Astrocyte (in vitro differentiated cells and primary cell): Measurements from ENCODE around the gene ALG14. TPM values are rescaled to one million over a fixed set of nuclear protein-coding genes. Genes with fewer than 3 reads are reported as not detected.

Experiments
- DNase-seq: peaks from one replicate; pipeline ENCODE4 v3.0.0-alpha.2; 2010; ENCODE audit warnings: low read depth
- FAIRE-seq: peaks from 2 replicates; lab custom pipeline; 2011; peaks lifted over from hg19 to GRCh38; lab: Jason Lieb, UNC
- H2AFZ ChIP-seq: 2 replicates; pipeline ENCODE4 v1.6.0; 2012; ENCODE audit warnings: low read depth, low read length, inconsistent platforms
- H3K27ac ChIP-seq: 2 replicates; pipeline ENCODE4 v1.5.1; 2011; ENCODE audit warnings: low read depth, low read length, inconsistent platforms
- H3K27me3 ChIP-seq: 2 replicates; pipeline ENCODE4 v1.6.0; 2011; ENCODE audit warnings: low read length, inconsistent platforms; ENCODE audit not compliant: insufficient read depth
- H3K36me3 ChIP-seq: 2 replicates; pipeline ENCODE4 v1.5.1; 2011; ENCODE audit warnings: low read length, inconsistent platforms; ENCODE audit not compliant: insufficient read depth
- H3K4me1 ChIP-seq: 2 replicates; pipeline ENCODE4 v1.5.1; 2011; ENCODE audit warnings: low read length, inconsistent platforms; ENCODE audit not compliant: insufficient read depth
- H3K4me2 ChIP-seq: 2 replicates; pipeline ENCODE4 v1.6.0; 2012; ENCODE audit warnings: low read length, inconsistent platforms
- H3K4me3 ChIP-seq: 2 replicates; pipeline ENCODE4 v1.5.1; 2011; ENCODE audit warnings: low read depth, mild to moderate bottlenecking, low read length, inconsistent platforms; ENCODE audit not compliant: insufficient read depth
- H3K79me2 ChIP-seq: 2 replicates; pipeline ENCODE4 v1.6.0; 2012; ENCODE audit warnings: mild to moderate bottlenecking, low read length, inconsistent platforms; ENCODE audit not compliant: insufficient read depth
- H3K9ac ChIP-seq: 2 replicates; pipeline ENCODE4 v1.6.0; 2012; ENCODE audit warnings: mild to moderate bottlenecking, low read length, inconsistent platforms
- H3K9me3 ChIP-seq: 2 replicates; pipeline ENCODE4 v1.5.1; 2012; ENCODE audit warnings: low read depth, mild to moderate bottlenecking, low read length, inconsistent platforms; ENCODE audit not compliant: insufficient read depth
- H4K20me1 ChIP-seq: 2 replicates; pipeline ENCODE4 v1.6.0; 2012; ENCODE audit warnings: low read length, inconsistent platforms; ENCODE audit not compliant: insufficient read depth
- H3K27ac Mint-ChIP-seq: one replicate; pipeline ENCODE4 v1.8.0; 2021; ENCODE audit warnings: mild to moderate bottlenecking, mixed read lengths; ENCODE audit not compliant: unreplicated experiment
- H3K27me3 Mint-ChIP-seq: one replicate; pipeline ENCODE4 v1.8.0; 2021; ENCODE audit warnings: low read depth, mixed read lengths; ENCODE audit not compliant: unreplicated experiment
- H3K36me3 Mint-ChIP-seq: one replicate; pipeline ENCODE4 v1.8.0; 2021; ENCODE audit warnings: low read depth, mixed read lengths; ENCODE audit not compliant: unreplicated experiment
- H3K4me1 Mint-ChIP-seq: one replicate; pipeline ENCODE4 v1.8.0; 2021; ENCODE audit warnings: low read depth, mixed read lengths; ENCODE audit not compliant: unreplicated experiment
- H3K4me3 Mint-ChIP-seq: one replicate; pipeline ENCODE4 v1.8.0; 2021; ENCODE audit warnings: mild to moderate bottlenecking, moderate library complexity, mixed read lengths; ENCODE audit not compliant: unreplicated experiment
- H3K9me3 Mint-ChIP-seq: one replicate; pipeline ENCODE4 v1.8.0; 2021; ENCODE audit warnings: mild to moderate bottlenecking, mixed read lengths; ENCODE audit not compliant: unreplicated experiment
- EZH2 ChIP-seq: IDR thresholded peaks from 2 replicates; pipeline ENCODE4 v1.6.1; 2012; ENCODE audit warnings: mild to moderate bottlenecking, low read length, inconsistent platforms; ENCODE audit not compliant: insufficient read depth
- total RNA-seq: library from RNA; stranded (reverse); gene quantifications from 2 replicates; pipeline ENCODE4 v1.2.1, GENCODE V29; 2021
- TF ChIP-seq, protein P1 (sequence below): IDR thresholded peaks from 2 replicates; pipeline ENCODE4 v1.5.1; 2011; ENCODE audit warnings: low read depth, mild to moderate bottlenecking, inconsistent platforms, low read length, moderate library complexity; ENCODE audit not compliant: insufficient read depth

Gene ALG14
- total RNA-seq, 1 donor from 2014 or later: 6.9 TPM

DNA sequence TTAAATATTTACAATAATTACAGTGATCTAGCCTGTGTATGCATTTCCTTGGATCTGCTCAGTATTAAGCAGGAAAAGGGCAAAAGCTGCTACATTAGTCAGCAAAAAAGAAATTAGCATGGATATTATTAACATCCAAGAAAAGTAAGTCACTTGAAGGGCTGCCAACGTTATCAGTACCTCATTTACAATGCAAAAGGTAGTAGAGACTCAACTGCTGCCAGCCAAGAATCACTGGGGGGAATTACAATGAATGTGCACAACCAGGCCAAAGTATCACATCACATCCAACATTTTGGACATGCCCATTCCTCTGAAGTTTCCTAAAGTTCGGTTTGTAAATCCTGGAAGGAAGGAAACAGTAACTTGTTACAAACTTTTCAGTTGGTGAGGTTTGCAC lies 147.7 kb downstream of the ALG14 start:
- H3K9me3 ChIP-seq: no peaks in the 10 kb centered on the region
- Mint-ChIP-seq H3K4me1 (peaks cover 41% of the 10 kb centered on the region), H3K36me3 (peaks cover 17% of the 10 kb centered on the region), H3K4me3 (peak overlapping the region; percentile 95), H3K27ac (peak overlapping the region; percentile 96), H3K9me3 (no peaks in the 10 kb centered on the region), H3K27me3 (no peaks in the 10 kb centered on the region)
- peak overlapping the region; percentile 84 for H3K4me2 ChIP-seq
- DNase-seq: peak; percentile 79
- H3K4me3 ChIP-seq: peak overlapping the region; percentile 100
- peak overlapping the region; percentile 100 for H3K27ac ChIP-seq
- H4K20me1 ChIP-seq: peaks cover 62% of the 10 kb centered on the region
- peaks cover 3% of the 10 kb centered on the region for H3K36me3 ChIP-seq
- peaks cover 95% of the 10 kb centered on the region for H3K79me2 ChIP-seq
- FAIRE-seq: no peak
- no peak overlapping the region for H2AFZ ChIP-seq
- H3K27me3 ChIP-seq: no peaks in the 10 kb centered on the region
- TF ChIP-seq, protein P1, sequence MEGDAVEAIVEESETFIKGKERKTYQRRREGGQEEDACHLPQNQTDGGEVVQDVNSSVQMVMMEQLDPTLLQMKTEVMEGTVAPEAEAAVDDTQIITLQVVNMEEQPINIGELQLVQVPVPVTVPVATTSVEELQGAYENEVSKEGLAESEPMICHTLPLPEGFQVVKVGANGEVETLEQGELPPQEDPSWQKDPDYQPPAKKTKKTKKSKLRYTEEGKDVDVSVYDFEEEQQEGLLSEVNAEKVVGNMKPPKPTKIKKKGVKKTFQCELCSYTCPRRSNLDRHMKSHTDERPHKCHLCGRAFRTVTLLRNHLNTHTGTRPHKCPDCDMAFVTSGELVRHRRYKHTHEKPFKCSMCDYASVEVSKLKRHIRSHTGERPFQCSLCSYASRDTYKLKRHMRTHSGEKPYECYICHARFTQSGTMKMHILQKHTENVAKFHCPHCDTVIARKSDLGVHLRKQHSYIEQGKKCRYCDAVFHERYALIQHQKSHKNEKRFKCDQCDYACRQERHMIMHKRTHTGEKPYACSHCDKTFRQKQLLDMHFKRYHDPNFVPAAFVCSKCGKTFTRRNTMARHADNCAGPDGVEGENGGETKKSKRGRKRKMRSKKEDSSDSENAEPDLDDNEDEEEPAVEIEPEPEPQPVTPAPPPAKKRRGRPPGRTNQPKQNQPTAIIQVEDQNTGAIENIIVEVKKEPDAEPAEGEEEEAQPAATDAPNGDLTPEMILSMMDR: no peak
- TF ChIP-seq EZH2: no peak
- peak overlapping the region; percentile 100 for H3K9ac ChIP-seq
- peaks cover 54% of the 10 kb centered on the region for H3K4me1 ChIP-seq

Other genes starting within 250 kb of the ALG14 start
- 515 and 538 TPM in 2 replicates for gene CNN3, start 145.8 kb downstream of the ALG14 start, total RNA-seq
- gene TLCD4, start 44.4 kb upstream of the ALG14 start, total RNA-seq: 0.99 and 1.8 TPM in 2 replicates
- 20.0 and 22.2 TPM in 2 replicates for gene RWDD3, start 161.3 kb upstream of the ALG14 start, total RNA-seq